Stimulated activated CD8-positive, alpha-beta memory T cell treated with anti-CD3 and anti-CD28 coated beads, Interleukin-7, amount 100 ng/mL, for 1 hour (primary cell): ENCODE data around the gene SORD.
"Not testable (repeated sequence)": the region's sequence is repeated elsewhere in the genome, so short reads cannot be mapped to it uniquely, and the experiment has no call there.

Source experiments
- DNase-seq, 2 donors: peaks; one replicate each; pipeline ENCODE4 v3.0.0-alpha.2; 2020; ENCODE audit warnings: low read depth in 2 of 2

The SORD gene

GRCh38 chr15:45097466-45097865 lies 74.5 kb downstream of the SORD start:
- DNase-seq, result no peak

- DNase-seq, result no peak
Measured at GRCh38 chr15:45099549-45100165, 76.7 kb downstream of the SORD start.

- no peak for DNase-seq
Measured at GRCh38 chr15:45100884-45101625, 78.1 kb downstream of the SORD start.

- DNase-seq, result no peak
Measured at GRCh38 chr15:45101749-45102148, 78.8 kb downstream of the SORD start.

GRCh38 chr15:45102226-45102625 lies 79.2 kb downstream of the SORD start:
- no peak for DNase-seq

GRCh38 chr15:45104170-45104569 lies 81.2 kb downstream of the SORD start:
- not testable (repeated sequence) for DNase-seq

- DNase-seq, result no peak
Measured at GRCh38 chr15:45105586-45105985, 82.6 kb downstream of the SORD start.

- no peak for DNase-seq
Measured at GRCh38 chr15:45106002-45106790, 83.2 kb downstream of the SORD start.

- DNase-seq, result no peak
Measured at GRCh38 chr15:45107941-45108630, 85.1 kb downstream of the SORD start.

GRCh38 chr15:45110256-45110820 lies 87.3 kb downstream of the SORD start:
- DNase-seq, result no peak

- DNase-seq, result no peak
Measured at GRCh38 chr15:45111390-45112142, 88.6 kb downstream of the SORD start.

- DNase-seq, result no peak
Measured at GRCh38 chr15:45112143-45112590, 89.2 kb downstream of the SORD start.

GRCh38 chr15:45112591-45113379 lies 89.8 kb downstream of the SORD start:
- DNase-seq, result no peak

GRCh38 chr15:45113380-45113990 lies 90.5 kb downstream of the SORD start:
- no peak for DNase-seq

- DNase-seq, result no peak
Measured at GRCh38 chr15:45114076-45114750, 91.2 kb downstream of the SORD start, which contains the start of the genes DUOX2 and DUOXA2. DUOX2 (minus strand) TSS chr15:45114172; CDS start chr15:45113411, 761 bp downstream. DUOXA2 (plus strand) TSS chr15:45114326; CDS start chr15:45114606, 280 bp downstream.

GRCh38 chr15:45114751-45115085 lies 91.7 kb downstream of the SORD start:
- DNase-seq, result no peak

GRCh38 chr15:45115312-45115820 lies 92.4 kb downstream of the SORD start:
- no peak for DNase-seq

GRCh38 chr15:45116006-45116481 lies 93.0 kb downstream of the SORD start:
- no peak for DNase-seq
